Neural progenitor cell (in vitro differentiated cells): ENCODE results near the gene MAPK12. TPM values are rescaled to one million over a fixed set of nuclear protein-coding genes. Genes with fewer than 3 reads are reported as not detected.

Experiments used
- DNase-seq: peaks from one replicate; pipeline ENCODE4 v3.0.0-alpha.2; 2016; ENCODE audit warnings: low spot score
- H2AFZ ChIP-seq: fragments of 200-600 bp; sonication (generic); replicated peaks from 2 replicates; pipeline ENCODE4 v1.6.1; 2016; ENCODE audit warnings: antibody characterized with exemption
- H3F3A ChIP-seq: fragments of 200-600 bp; sonication (generic); 2 replicates; pipeline ENCODE4 v1.6.1; 2016; ENCODE audit warnings: antibody characterized with exemption, low read depth
- H3K27ac ChIP-seq: fragments of 200-600 bp; sonication (generic); 2 replicates; pipeline ENCODE4 v1.5.1; 2016; ENCODE audit warnings: mild to moderate bottlenecking
- H3K27me3 ChIP-seq: fragments of 200-600 bp; sonication (generic); 2 replicates; pipeline ENCODE4 v1.6.1; 2016; ENCODE audit warnings: mild to moderate bottlenecking, moderate library complexity
- H3K36me3 ChIP-seq: fragments of 200-600 bp; sonication (generic); 2 replicates; pipeline ENCODE4 v1.5.1; 2016
- H3K4me1 ChIP-seq: fragments of 200-600 bp; sonication (generic); 2 replicates; pipeline ENCODE4 v1.6.1; 2016; ENCODE audit warnings: mixed run types
- H3K4me2 ChIP-seq: fragments of 200-600 bp; sonication (generic); 2 replicates; pipeline ENCODE4 v1.6.1; 2016
- H3K4me3 ChIP-seq: fragments of 200-600 bp; sonication (generic); 2 replicates; pipeline ENCODE4 v1.5.1; 2016
- H3K79me2 ChIP-seq: fragments of 200-600 bp; sonication (generic); 2 replicates; pipeline ENCODE4 v1.6.1; 2016; ENCODE audit warnings: low read depth
- H3K9ac ChIP-seq: fragments of 200-600 bp; sonication (generic); 2 replicates; pipeline ENCODE4 v1.6.1; 2016
- H3K9me3 ChIP-seq: fragments of 200-600 bp; sonication (generic); 2 replicates; pipeline ENCODE4 v1.5.1; 2016; ENCODE audit warnings: low read depth
- H4K20me1 ChIP-seq: fragments of 200-600 bp; sonication (generic); 2 replicates; pipeline ENCODE4 v1.6.1; 2016; ENCODE audit warnings: low read depth
- H3K27ac Mint-ChIP-seq: 3 replicates; pipeline ENCODE4 v1.8.0; 2021; ENCODE audit warnings: mixed read lengths
- H3K27me3 Mint-ChIP-seq: 2 replicates; pipeline ENCODE4 v1.8.0; 2022; ENCODE audit warnings: low read depth, mild to moderate bottlenecking, inconsistent platforms, moderate library complexity, mixed read lengths; ENCODE audit not compliant: insufficient read depth
- H3K36me3 Mint-ChIP-seq: 3 replicates; pipeline ENCODE4 v1.8.0; 2021; ENCODE audit warnings: mixed read lengths
- H3K4me1 Mint-ChIP-seq: 3 replicates; pipeline ENCODE4 v1.8.0; 2021; ENCODE audit warnings: mixed read lengths
- H3K4me3 Mint-ChIP-seq: 3 replicates; pipeline ENCODE4 v1.8.0; 2021; ENCODE audit warnings: mild to moderate bottlenecking, moderate library complexity, mixed read lengths
- H3K9me3 Mint-ChIP-seq: 3 replicates; pipeline ENCODE4 v1.8.0; 2020; ENCODE audit warnings: mixed read lengths
- EZH2 ChIP-seq: fragments of 200-600 bp; sonication (generic); IDR thresholded peaks from 2 replicates; pipeline ENCODE4 v1.6.1; 2017; ENCODE audit warnings: antibody characterized with exemption, mild to moderate bottlenecking, moderate library complexity
- EZH2phosphoT487 ChIP-seq: fragments of 200-600 bp; sonication (generic); IDR thresholded peaks from 2 replicates; pipeline ENCODE4 v1.6.1; 2017; ENCODE audit warnings: antibody characterized with exemption
- total RNA-seq: library from RNA; depleted of rRNA; stranded (reverse); fragments of >200 nt; gene quantifications from 2 replicates; pipeline ENCODE4 v1.2.3, GENCODE V29; 2015; ENCODE audit warnings: low replicate concordance
- TF ChIP-seq, protein P1 (sequence below): fragments of 200-600 bp; sonication (generic); IDR thresholded peaks from 2 replicates; pipeline ENCODE4 v1.5.1; 2017; ENCODE audit warnings: antibody characterized with exemption, mild to moderate bottlenecking

The MAPK12 gene
- total RNA-seq, 1 donor from 2014 or later: 18.7 TPM

DNA sequence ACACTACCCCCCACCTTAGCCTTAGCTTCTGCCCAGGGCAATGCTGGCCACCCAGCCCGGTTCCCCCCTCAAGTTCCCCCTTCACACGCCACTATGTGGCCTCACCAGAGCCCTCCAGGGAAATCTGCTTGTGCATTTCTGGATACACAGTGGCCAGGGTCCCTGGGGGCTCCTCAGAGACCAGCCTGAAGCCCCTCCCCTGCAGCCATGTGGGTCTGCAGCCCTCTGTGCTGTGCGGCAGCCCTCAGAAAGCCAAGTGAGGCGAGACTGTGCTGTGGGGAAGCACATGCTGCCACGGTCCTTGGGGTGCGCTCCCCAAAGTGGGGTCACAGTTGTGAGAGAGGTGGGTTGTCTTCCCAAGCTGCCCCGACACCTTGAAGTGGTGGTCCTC lies 48.1 kb upstream of the MAPK12 start:
- H3K36me3 ChIP-seq: no peaks in the 10 kb centered on the region
- H3K9me3 Mint-ChIP-seq: no peaks in the 10 kb centered on the region
- no peaks in the 10 kb centered on the region for H3K27me3 ChIP-seq
- H4K20me1 ChIP-seq: peaks cover 18% of the 10 kb centered on the region
- peaks cover 14% of the 10 kb centered on the region for H3K4me1 Mint-ChIP-seq
- H3K9me3 ChIP-seq: no peaks in the 10 kb centered on the region
- H3K4me1 ChIP-seq: peaks cover 28% of the 10 kb centered on the region
- no peak overlapping the region for H3K9ac ChIP-seq
- no peak overlapping the region for H2AFZ ChIP-seq
- TF ChIP-seq EZH2: no peak
- TF ChIP-seq EZH2phosphoT487: no peak
- TF ChIP-seq, protein P1, sequence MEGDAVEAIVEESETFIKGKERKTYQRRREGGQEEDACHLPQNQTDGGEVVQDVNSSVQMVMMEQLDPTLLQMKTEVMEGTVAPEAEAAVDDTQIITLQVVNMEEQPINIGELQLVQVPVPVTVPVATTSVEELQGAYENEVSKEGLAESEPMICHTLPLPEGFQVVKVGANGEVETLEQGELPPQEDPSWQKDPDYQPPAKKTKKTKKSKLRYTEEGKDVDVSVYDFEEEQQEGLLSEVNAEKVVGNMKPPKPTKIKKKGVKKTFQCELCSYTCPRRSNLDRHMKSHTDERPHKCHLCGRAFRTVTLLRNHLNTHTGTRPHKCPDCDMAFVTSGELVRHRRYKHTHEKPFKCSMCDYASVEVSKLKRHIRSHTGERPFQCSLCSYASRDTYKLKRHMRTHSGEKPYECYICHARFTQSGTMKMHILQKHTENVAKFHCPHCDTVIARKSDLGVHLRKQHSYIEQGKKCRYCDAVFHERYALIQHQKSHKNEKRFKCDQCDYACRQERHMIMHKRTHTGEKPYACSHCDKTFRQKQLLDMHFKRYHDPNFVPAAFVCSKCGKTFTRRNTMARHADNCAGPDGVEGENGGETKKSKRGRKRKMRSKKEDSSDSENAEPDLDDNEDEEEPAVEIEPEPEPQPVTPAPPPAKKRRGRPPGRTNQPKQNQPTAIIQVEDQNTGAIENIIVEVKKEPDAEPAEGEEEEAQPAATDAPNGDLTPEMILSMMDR: no peak
- H3K79me2 ChIP-seq: peaks cover 24% of the 10 kb centered on the region
- peaks cover 3% of the 10 kb centered on the region for H3K27me3 Mint-ChIP-seq
- no peak overlapping the region for H3K27ac ChIP-seq
- no peak overlapping the region for H3K4me3 ChIP-seq
- no peak overlapping the region for H3K27ac Mint-ChIP-seq
- peaks cover 5% of the 10 kb centered on the region for H3K36me3 Mint-ChIP-seq
- H3K4me3 Mint-ChIP-seq: no peak overlapping the region
- no peak overlapping the region for H3K4me2 ChIP-seq
- no peak for DNase-seq
- peaks cover 21% of the 10 kb centered on the region for H3F3A ChIP-seq

DNA sequence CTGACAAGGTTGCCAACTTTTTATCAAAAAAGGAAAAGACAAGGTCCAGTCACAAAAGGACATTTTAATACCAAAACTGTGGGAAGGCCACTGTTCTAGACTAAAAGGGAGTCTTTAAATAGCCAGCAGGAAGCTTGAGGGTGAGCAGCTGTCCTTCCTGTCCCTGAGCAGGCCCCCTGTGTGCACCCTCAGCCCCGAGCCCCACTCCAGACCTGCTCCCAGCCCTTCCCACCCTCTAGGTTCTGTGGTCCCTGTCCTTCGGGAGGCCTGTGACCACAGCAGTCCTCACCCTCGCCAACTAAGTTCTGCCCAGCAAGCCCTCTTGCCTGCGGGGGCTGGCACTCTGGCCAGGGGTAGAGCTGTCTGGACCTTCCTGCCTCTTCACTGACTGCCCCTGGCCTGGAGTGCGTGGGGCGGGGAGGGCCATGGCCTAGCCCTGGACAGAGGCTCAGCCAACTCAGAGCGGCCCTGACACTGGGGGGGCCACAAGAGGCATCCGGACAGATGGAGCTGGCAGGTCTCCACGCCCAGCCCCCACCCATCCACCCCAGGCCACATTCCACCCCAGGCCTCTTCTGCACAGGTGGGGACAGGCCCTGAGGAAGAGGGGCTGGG lies 47.6 kb upstream of the MAPK12 start:
- H3K36me3 Mint-ChIP-seq: peaks cover 3% of the 10 kb centered on the region
- peaks cover 21% of the 10 kb centered on the region for H3F3A ChIP-seq
- peaks cover 17% of the 10 kb centered on the region for H3K4me1 Mint-ChIP-seq
- no peaks in the 10 kb centered on the region for H3K36me3 ChIP-seq
- no peak overlapping the region for H3K4me2 ChIP-seq
- H3K4me3 ChIP-seq: no peak overlapping the region
- no peak for DNase-seq
- H3K4me3 Mint-ChIP-seq: peak overlapping the region; percentile 60
- no peaks in the 10 kb centered on the region for H3K9me3 Mint-ChIP-seq
- H3K9ac ChIP-seq: no peak overlapping the region
- H3K79me2 ChIP-seq: peaks cover 29% of the 10 kb centered on the region
- H3K27ac Mint-ChIP-seq: peak overlapping the region; percentile 72
- no peaks in the 10 kb centered on the region for H3K9me3 ChIP-seq
- no peak overlapping the region for H2AFZ ChIP-seq
- peaks cover 23% of the 10 kb centered on the region for H4K20me1 ChIP-seq
- no peaks in the 10 kb centered on the region for H3K27me3 ChIP-seq
- peak overlapping the region; percentile 70 for H3K27ac ChIP-seq
- no peaks in the 10 kb centered on the region for H3K27me3 Mint-ChIP-seq
- H3K4me1 ChIP-seq: peaks cover 33% of the 10 kb centered on the region
- TF ChIP-seq, protein P1: no peak
- TF ChIP-seq EZH2: no peak
- TF ChIP-seq EZH2phosphoT487: no peak

DNA sequence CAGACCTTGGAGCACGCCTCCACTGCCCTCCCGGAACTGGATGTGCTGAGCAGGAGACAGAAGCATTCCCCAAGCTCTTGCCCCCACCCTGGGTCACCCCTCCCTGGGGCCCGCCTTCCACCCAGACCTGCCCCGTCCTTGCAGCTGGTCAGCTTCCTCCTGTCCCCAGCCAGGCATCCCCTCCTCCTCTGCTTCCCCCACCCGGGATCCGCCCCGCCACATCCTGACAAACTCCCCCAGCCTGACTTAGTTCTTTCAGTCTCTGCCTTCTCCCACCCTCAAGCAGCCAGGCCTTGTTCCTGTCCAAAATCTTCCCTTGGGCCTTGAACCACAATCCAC lies 47.1 kb upstream of the MAPK12 start:
- Histone ChIP-seq H3K4me3 (no peak overlapping the region), H3K4me2 (no peak overlapping the region), H2AFZ (no peak overlapping the region), H3K4me1 (peaks cover 38% of the 10 kb centered on the region), H3K9ac (no peak overlapping the region), H3K9me3 (no peaks in the 10 kb centered on the region), H3K27me3 (no peaks in the 10 kb centered on the region), H3F3A (peaks cover 21% of the 10 kb centered on the region), H4K20me1 (peaks cover 28% of the 10 kb centered on the region), H3K27ac (peak overlapping the region; percentile 70), H3K79me2 (peaks cover 34% of the 10 kb centered on the region), H3K36me3 (no peaks in the 10 kb centered on the region)
- H3K4me1 Mint-ChIP-seq: peaks cover 19% of the 10 kb centered on the region
- no peaks in the 10 kb centered on the region for H3K27me3 Mint-ChIP-seq
- peaks cover 3% of the 10 kb centered on the region for H3K36me3 Mint-ChIP-seq
- TF ChIP-seq EZH2 (no peak), EZH2phosphoT487 (no peak)
- TF ChIP-seq, protein P1: no peak
- H3K4me3 Mint-ChIP-seq: peak overlapping the region; percentile 60
- H3K27ac Mint-ChIP-seq: peak overlapping the region; percentile 72
- DNase-seq: peak; percentile 39
- H3K9me3 Mint-ChIP-seq: no peaks in the 10 kb centered on the region
